ENCODE measurements around the gene EN1.

EN1 gene

GRCh38 chr2:118842661-118843482 is 4.6 kb downstream of the EN1 start:
- DNase-seq, result no peak

- DNase-seq, result no peak
These were observed 5.5 kb downstream of the EN1 start for GRCh38 chr2:118841828-118842461.

- DNase-seq, result no peak
These were observed 6.0 kb downstream of the EN1 start for GRCh38 chr2:118841450-118841827.

GRCh38 chr2:118838741-118839455 is 8.6 kb downstream of the EN1 start:
- no peak for DNase-seq

GRCh38 chr2:118837621-118838020 is 9.8 kb downstream of the EN1 start:
- no peak for DNase-seq

GRCh38 chr2:118837067-118837466 is 10.4 kb downstream of the EN1 start:
- DNase-seq, result no peak

GRCh38 chr2:118836411-118836930 is 11.0 kb downstream of the EN1 start:
- DNase-seq, result no peak

- DNase-seq, result no peak
These were observed 11.6 kb downstream of the EN1 start for GRCh38 chr2:118835746-118836410.

- no peak for DNase-seq
These were observed 12.3 kb downstream of the EN1 start for GRCh38 chr2:118834901-118835745.

GRCh38 chr2:118834440-118834810 is 13.0 kb downstream of the EN1 start:
- no peak for DNase-seq

GRCh38 chr2:118833716-118834439 is 13.6 kb downstream of the EN1 start:
- DNase-seq, result no peak

- no peak for DNase-seq
These were observed 14.4 kb downstream of the EN1 start for GRCh38 chr2:118832791-118833715.

GRCh38 chr2:118832071-118832790 is 15.2 kb downstream of the EN1 start:
- no peak for DNase-seq

- no peak for DNase-seq
These were observed 16.6 kb downstream of the EN1 start for GRCh38 chr2:118830881-118831280.

- DNase-seq, result no peak
These were observed 17.3 kb downstream of the EN1 start for GRCh38 chr2:118830118-118830517.

GRCh38 chr2:118826093-118826492 is 21.4 kb downstream of the EN1 start:
- DNase-seq, result no peak

GRCh38 chr2:118823633-118824032 is 23.8 kb downstream of the EN1 start:
- no peak for DNase-seq

- DNase-seq, result no peak
These were observed 24.9 kb downstream of the EN1 start for GRCh38 chr2:118822572-118822971.

GRCh38 chr2:118822015-118822414 is 25.4 kb downstream of the EN1 start:
- DNase-seq, result no peak
